Upper lobe of left lung (tissue), 4 donors: Measurements from ENCODE around the gene GRHPR.

Source experiments
- CTCF ChIP-seq, 6 experiments: fragments of 450-650 bp in 4 of 6; fragments of 200-600 bp in 2 of 6; sonication (generic) in 2 of 6; IDR thresholded peaks; one replicate each; pipeline ENCODE4 v1.5.1; 2016 to 2019; ENCODE audit warnings: antibody characterized with exemption in 6 of 6
- EP300 ChIP-seq, 4 donors: sonication (generic); formaldehyde crosslinking; IDR thresholded peaks; one replicate each; pipeline ENCODE4 v1.5.1; 2017; ENCODE audit warnings: antibody characterized with exemption in 4 of 4, control low read depth in 2 of 4
- POLR2A ChIP-seq, 4 donors: fragments of 450-650 bp; IDR thresholded peaks; one replicate each; pipeline ENCODE4 v1.5.1; 2016 to 2017; ENCODE audit warnings: antibody characterized with exemption in 4 of 4, mild to moderate bottlenecking in 2 of 4
- POLR2AphosphoS5 ChIP-seq, 2 donors: sonication (generic); formaldehyde crosslinking; IDR thresholded peaks; one replicate each; pipeline ENCODE4 v1.5.1; 2017; ENCODE audit warnings: antibody characterized with exemption in 2 of 2

- TF ChIP-seq POLR2A (IDR thresholded peaks at IDR 0.05): no peak
- TF ChIP-seq CTCF (IDR thresholded peaks at IDR 0.05): no peak
- no peak for TF ChIP-seq EP300 (IDR thresholded peaks at IDR 0.05)
- no peak for TF ChIP-seq POLR2AphosphoS5 (IDR thresholded peaks at IDR 0.05)
Measured at GRCh38 chr9:37423508-37423907, 1.0 kb downstream of the GRHPR start.
